Ramos (cell line): ENCODE results near the gene FFAR1.

Experiments used
- in situ Hi-C: fragments of 300-500 bp; cut with MboI; formaldehyde crosslinking; loops from one replicate; pipeline ENCODE4 v1.14.3; 2022; ENCODE audit warnings: low sequenced_read_pairs; ENCODE audit not compliant: unreplicated experiment

The FFAR1 gene

DNA sequence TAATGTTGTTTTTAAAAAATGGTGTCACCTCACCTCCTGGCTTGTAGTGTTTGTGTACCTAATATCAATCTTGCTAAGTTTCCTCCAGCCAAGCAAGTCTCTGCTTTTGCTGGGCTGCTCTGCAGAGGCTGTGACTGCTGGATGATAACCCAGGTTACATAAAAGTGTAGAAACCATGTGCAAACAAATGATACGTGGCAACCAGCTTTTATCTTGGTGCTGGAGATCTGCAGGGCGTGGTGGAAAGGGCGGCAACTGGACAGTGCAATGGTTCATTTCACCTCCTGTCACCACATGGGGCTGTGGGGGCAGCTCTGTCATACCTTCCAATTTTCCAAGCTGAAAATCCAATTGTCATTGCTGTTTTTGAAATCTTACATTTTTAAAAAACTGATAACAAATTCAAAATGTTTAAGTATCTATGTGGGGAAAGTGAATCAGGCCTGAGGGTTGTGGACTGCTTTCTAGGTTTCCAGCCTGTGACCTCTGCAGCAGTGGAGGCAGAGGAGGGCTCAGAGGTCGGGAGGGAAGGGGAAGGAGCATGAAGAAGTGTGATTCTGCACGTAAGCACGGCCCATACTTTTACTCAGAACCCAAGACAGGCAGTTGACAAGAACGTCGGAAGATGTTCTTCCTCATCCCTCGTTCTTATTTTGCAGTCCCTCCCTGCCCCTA, 32.9 kb downstream of the FFAR1 start:
- in situ Hi-C loops = no loop called here

DNA sequence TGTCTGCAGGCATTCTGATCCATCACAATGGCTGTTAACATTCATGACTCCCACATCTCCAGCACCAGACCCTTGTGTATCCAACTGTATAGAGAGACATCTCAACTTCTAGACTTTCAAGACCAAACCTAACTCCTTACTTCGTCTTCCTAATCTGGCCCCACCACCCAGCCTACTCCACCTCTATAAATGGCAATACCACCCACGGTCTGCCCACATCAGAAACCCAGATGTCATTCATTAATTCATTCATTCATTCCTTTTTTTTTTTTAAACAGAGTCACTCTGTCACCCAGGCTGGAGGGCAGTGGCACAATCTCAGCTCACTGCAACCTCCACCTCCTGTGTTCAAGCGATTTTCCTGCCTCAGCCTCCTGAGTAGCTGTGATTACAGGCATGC, 33.6 kb downstream of the FFAR1 start:
- in situ Hi-C loops = no loop called here

GRCh38 chr19:35381926-35382325, 34.2 kb downstream of the FFAR1 start:
- in situ Hi-C loops = no loop called here

DNA sequence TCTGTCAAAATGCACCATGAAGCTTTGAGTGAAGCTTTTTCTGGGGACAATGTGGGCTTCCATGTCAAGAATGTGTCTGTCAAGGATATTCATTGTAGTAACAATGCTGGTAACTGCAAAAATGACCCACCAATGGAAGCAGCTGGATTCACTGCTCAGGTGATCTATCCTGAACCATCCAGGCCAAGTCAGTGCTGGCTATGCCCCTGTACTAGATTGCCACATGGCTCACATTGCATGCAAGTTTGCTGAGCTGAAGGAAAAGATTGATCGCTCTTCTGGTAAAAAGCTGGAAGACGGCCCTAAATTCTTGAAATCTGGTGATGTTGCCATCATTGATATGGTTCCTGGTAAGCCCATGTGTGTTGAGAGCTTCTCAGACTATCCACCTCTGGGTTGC, 35.8 kb downstream of the FFAR1 start:
- in situ Hi-C loops = no loop called here

DNA sequence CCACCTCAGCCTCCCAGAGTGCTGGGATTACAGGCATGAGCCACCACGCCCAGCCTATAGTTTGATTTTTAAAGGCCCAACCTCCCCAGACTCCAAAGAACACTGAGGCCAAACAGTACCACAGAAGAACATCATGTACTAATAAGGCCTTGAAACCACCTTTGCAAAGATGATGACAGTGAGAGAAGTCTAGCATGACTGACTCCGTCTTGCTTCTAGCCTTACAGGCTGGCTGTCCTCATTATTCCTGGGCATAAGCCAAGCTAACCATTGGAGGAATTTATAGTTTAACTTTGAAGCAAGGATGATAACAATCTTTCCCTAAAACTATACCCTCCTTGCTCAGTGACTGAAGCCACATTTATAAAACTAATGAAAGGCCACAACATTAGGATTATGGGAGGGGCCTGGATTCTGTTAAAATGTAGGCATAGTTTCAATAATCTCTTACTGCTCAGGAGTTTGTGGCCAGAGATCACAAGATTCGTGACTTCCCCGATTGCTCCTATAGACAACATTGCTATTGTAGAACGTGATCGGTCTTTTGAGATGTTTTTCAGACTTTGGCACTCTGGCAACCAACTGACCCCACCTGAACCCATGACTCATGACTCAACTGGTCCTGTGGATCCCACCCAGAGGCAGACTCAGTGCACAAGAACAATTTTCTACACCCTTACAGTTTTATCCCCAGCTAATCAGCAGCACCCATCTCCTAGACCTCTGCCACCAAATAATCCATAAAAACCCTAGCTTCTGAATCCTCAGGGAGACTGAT, 40.8 kb downstream of the FFAR1 start:
- in situ Hi-C loops = no loop called here

DNA sequence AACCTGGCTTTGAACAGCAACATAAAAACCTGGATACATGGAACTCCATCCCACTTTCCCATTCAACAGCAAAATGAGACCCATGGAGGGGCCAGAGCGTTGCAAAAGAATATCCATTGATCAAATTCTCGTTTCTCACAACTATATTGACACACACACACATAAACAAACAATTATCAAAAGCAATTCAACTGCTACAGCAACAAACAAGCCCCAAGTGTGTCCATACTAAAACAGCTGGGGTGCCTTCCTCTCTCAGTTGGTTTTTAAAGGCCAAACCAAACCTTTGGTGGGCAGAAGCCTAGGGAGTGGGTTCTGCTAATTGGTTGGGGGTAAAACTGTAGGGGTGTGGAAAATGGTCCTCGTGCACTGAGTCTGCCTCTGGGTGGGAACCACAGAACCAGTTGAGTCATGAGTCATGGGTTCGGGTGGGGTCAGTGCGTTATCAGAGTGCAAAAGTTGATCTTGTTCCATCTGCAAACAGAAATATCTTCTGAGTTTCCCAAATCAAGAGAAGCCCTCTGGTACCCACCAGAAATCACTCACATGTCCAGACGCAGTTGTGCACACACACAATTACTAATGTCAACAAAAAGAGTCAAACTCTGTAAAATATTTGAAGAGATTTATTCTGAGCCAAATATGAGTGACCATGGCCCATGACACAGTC, 41.6 kb downstream of the FFAR1 start:
- in situ Hi-C loops = no loop called here

DNA sequence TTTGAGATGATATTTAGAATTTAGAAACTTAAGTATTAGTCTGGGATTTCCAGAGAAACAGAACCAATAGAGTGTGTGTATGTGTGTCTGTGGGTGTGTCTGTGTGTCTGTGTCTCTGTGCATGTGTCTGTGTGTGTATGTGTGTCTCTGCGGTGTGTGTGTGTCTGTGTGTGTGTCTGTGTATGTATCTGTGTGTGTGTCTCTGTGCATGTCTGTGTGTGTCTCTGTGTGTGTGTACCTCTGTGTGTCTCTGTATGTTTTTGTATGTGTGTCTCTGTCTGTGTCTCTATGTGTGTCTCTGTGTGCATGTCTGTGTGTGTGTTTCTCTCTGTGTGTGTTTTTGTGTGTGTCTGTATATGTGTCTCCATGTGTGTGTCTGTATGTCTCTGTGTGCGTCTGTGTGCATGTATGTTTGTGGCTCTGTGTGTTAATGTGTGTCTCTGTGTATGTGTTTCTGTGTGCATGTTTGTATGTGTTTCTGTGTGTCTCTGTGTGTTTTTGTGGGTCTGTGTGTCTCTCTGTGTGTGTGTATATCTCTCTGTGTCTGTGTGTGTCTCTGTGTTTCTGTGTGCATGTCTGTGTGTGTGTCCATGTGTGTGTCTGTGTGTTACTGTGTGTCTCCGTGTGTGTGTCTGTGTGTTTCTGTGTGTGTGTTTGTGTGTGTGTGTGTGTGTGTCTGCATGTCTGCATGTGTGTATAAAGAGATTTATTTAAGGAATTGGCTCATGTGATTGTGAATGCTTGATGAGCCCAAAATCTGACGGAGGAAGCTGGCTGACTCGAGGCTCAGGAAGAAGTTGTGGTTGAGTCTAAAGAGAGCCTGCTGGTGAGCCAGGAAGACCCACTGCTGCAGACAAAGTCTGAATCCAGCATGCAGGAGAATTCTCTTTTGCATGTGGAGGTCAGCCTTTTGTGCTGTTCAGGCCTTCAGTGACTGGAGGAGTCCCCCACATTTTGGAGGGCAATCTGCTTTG, 45.3 kb downstream of the FFAR1 start:
- in situ Hi-C loops = no loop called here

DNA sequence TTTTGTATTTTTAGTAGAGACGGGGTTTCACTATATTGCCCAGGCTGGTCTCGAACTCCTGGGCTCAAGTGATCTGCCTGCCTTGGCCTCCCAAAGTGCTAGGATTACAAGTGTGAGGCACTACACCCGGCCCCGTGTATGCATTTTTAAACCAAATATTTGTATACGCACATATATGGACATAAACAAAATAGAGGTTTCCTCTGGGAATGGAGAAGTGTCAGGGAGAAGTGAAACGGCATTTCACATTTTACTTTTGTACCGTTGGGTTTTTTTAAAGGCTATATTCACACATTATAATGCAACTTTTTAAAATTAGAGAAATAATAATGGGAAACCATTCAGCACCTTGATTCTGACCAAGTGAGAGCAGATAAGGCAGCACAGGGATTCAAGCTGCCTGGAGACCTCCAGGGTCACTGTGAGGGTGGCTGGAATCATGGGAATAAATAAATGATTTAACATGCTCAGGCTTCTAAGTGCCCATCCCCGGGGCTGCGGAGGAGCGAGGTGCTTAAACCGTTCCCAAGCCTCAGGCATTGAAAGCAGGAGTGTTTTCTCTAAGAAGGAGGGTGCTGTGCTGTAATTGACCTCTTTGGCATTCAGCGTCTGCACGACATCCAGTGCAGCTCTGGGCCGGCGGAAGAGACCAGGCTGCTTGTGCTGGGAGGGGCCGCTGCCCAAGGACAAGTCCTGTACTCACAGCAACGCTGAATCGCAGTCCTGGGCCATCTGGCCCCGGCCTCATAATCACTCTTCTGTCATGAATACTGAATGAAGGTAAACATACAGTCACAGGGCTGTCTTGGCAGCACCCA, 47.9 kb downstream of the FFAR1 start:
- in situ Hi-C loops = no loop called here

DNA sequence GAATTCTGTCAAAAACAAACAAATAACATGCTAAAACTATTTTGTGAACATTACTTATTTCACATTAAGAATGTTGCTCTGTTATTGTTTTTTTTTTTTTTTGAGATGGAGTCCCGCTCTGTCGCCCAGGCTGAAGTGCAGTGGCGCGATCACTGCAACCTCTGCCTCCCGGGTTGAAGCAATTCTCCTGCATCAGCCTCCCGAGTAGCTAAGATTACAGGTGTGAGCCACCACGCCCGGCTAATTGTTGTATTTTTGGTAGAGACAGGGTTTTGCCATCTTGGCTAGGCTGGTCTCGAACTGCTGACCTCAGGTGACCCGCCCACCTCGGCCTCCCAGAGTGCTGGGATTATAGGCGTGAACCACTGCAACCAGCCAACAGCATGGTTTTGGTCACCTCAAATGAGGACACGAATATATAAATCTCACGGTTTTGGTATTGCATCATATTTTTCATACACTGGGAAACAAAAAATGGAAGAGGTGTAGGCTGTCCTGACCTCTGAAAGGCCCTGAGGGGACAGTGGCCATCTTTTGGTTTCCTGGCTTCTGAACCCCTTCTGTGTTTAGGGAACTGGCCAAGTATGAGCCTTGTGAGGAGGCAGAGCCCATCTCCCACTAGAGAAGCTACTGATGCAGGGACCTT, 48.7 kb downstream of the FFAR1 start:
- in situ Hi-C loops = no loop called here

- in situ Hi-C loops = no loop called here
These were observed 49.4 kb downstream of the FFAR1 start for GRCh38 chr19:35397064-35397463.
